NB4 (cell line): Measurements from ENCODE around the gene MAP4K2.

ENCODE experiments used
- TF ChIP-seq, protein P1 (sequence below): IDR thresholded peaks from 2 replicates; pipeline ENCODE4 v1.6.1; 2011; ENCODE audit warnings: low read depth, low read length
- TF ChIP-seq, protein P2 (sequence below): IDR thresholded peaks from one replicate; pipeline ENCODE4 v1.5.1; 2012; ENCODE audit warnings: low read depth, low read length

DNA sequence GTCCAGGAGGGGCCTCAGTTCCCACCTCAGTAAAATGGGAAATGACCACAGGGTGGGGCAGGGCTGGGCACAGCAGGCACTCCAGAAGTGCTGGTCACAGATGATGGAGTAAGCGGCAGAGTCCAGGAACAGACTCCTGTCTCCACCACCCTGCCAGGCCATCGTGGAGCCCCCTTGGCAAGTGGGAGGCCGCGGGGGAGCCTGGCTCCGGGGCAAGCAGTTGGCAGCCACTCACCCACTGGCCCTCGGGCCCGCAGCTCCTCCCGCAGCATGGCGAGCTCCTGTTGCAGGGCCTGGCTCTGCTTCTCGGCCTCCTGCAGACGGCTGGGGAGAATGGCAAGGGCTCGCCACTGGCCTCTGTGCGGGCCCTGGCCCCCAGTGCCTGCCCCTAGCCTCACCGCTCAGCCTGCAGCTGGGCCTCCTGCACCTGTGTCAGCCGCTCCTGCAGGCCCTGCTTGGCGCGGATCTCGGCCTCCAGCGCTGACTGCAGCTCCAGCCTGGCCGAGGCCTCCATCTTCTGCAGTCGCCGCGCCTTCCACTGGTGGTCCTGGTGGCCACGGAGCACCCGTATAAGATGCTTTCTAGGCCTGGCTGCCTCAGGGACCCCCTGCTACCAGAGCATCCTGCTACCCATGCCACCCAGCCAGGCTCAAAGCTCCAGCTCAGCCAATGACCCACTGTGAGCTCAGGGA, 31.2 kb upstream of the MAP4K2 start:
- TF ChIP-seq, protein P1, sequence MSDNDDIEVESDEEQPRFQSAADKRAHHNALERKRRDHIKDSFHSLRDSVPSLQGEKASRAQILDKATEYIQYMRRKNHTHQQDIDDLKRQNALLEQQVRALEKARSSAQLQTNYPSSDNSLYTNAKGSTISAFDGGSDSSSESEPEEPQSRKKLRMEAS = no peak
- TF ChIP-seq, protein P2, sequence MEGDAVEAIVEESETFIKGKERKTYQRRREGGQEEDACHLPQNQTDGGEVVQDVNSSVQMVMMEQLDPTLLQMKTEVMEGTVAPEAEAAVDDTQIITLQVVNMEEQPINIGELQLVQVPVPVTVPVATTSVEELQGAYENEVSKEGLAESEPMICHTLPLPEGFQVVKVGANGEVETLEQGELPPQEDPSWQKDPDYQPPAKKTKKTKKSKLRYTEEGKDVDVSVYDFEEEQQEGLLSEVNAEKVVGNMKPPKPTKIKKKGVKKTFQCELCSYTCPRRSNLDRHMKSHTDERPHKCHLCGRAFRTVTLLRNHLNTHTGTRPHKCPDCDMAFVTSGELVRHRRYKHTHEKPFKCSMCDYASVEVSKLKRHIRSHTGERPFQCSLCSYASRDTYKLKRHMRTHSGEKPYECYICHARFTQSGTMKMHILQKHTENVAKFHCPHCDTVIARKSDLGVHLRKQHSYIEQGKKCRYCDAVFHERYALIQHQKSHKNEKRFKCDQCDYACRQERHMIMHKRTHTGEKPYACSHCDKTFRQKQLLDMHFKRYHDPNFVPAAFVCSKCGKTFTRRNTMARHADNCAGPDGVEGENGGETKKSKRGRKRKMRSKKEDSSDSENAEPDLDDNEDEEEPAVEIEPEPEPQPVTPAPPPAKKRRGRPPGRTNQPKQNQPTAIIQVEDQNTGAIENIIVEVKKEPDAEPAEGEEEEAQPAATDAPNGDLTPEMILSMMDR = no peak
